Astrocyte of the cerebellum (primary cell): ENCODE data around the gene COG1.

Source experiments
- DNase-seq: peaks from one replicate; pipeline ENCODE4 v3.0.0-alpha.2; 2011; ENCODE audit warnings: low read depth
- H3K4me3 ChIP-seq: 2 replicates; pipeline ENCODE4 v1.5.1; 2011; ENCODE audit warnings: mild to moderate bottlenecking, low read depth, low read length, moderate library complexity
- in situ Hi-C: cut with HindIII; loops from 2 replicates; pipeline ENCODE4 v1.10.0; 2017; ENCODE audit warnings: low sequenced_read_pairs
- TF ChIP-seq, protein P1 (sequence below): IDR thresholded peaks from 2 replicates; pipeline ENCODE4 v1.5.1; 2012; ENCODE audit warnings: low read length, low read depth, moderate library complexity, mild to moderate bottlenecking; ENCODE audit errors: missing control alignments

The COG1 gene

DNA sequence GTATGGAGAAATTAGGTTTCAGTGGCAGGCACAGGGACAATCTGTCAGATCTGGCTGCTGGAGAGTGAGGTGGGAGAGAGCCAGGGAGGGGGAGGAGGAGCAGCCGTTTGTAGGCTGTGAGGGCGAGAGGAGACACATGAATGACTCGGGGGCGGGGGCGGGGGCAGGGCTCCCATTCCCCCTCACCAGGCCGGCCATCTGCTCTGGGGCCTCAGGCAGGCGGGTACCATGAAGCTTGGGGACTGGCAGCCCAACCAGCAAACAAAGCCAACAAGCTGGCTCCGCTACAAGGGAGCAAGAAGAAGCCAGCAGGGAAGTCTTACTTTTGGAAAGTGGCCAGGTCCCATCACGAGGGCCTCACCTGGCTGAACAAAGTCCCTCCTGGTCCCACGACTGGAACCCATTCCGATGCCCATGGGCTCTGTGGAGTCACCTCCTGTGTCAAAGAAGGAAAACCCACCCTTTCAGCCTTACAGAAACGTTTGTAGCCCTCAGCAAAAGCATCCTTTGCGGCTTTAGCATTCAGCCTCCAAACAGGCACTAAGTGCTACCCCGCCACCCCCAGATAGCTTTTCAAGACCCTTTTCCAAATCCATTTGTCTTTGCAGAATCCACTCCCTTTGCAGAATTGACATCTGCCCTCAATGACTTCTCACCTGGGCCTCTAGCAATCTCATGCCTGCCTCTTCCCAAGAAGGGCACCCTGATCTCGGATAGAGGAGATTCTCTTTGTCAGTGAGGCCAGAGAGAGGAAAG is 37.3 kb upstream of the COG1 start:
- no peak for DNase-seq
- TF ChIP-seq, protein P1, sequence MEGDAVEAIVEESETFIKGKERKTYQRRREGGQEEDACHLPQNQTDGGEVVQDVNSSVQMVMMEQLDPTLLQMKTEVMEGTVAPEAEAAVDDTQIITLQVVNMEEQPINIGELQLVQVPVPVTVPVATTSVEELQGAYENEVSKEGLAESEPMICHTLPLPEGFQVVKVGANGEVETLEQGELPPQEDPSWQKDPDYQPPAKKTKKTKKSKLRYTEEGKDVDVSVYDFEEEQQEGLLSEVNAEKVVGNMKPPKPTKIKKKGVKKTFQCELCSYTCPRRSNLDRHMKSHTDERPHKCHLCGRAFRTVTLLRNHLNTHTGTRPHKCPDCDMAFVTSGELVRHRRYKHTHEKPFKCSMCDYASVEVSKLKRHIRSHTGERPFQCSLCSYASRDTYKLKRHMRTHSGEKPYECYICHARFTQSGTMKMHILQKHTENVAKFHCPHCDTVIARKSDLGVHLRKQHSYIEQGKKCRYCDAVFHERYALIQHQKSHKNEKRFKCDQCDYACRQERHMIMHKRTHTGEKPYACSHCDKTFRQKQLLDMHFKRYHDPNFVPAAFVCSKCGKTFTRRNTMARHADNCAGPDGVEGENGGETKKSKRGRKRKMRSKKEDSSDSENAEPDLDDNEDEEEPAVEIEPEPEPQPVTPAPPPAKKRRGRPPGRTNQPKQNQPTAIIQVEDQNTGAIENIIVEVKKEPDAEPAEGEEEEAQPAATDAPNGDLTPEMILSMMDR, result no peak
- no peak overlapping the region for H3K4me3 ChIP-seq
- in situ Hi-C loops, result no loop called here

DNA sequence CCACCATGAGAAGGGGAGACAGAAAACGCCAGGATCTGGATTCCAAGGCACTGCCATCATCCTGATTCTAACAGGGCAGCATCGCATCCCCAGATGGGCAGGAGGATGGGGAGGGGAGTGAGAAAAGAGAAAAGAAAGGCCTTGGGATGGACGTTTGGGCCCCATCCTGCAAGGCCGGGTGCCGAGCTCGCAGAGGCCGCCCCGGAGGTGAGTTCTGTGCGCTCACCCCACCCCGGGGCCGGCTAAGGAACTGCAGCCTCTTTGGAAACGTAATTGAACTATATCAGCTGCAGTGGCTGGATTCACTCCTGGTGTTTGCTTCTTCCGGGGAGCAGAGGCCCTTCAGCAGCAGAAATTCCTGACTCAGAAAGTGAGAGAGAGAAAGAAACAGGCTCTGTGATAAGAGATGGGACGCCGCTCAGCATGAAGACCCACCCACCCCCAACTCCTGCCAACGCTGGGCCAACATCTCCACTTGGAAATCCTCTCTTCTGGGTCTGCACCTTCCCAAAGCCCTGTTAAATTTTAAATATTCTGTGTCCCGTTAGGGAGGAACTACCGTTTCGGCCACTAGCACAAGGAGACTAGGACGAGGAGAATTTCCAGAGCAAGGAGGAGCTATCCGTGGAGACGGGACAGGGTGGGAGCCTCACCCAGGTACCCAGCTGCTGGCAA is 36.6 kb upstream of the COG1 start:
- in situ Hi-C loops, result no loop called here
- no peak for DNase-seq
- TF ChIP-seq, protein P1, result peak; percentile 89
- no peak overlapping the region for H3K4me3 ChIP-seq

DNA sequence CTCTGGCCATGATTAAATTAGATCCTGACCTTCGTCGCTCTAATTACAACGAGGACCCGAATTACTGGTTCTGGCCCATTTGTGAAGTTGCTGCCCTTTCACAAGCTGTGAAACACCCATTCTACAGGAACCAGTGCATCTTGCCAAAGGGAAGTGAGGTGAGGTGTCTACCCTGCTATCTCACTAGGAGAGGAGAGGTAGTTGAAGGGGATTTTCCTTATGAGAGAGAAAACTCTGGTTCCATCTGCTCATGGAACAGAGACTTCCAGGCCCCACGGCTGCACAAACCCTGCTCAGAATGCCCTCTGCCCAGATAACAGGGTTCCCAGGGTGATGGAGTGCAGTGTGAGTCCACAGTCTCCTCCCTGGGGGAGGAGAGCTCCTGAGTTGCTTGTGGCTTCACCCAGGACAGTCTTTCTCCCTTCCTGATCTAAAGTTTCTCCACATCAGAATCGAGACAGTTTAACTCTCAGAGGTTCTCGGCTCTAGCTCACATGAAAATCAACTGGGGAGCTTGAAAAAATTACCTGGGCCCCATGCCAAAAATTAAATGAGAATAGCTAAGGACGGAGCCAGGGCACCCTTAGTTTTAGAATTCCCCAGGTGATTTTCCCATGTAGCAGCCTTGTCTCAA is 35.9 kb upstream of the COG1 start:
- H3K4me3 ChIP-seq, result no peak overlapping the region
- TF ChIP-seq, protein P1, result no peak
- no peak for DNase-seq
- in situ Hi-C loops, result no loop called here

DNA sequence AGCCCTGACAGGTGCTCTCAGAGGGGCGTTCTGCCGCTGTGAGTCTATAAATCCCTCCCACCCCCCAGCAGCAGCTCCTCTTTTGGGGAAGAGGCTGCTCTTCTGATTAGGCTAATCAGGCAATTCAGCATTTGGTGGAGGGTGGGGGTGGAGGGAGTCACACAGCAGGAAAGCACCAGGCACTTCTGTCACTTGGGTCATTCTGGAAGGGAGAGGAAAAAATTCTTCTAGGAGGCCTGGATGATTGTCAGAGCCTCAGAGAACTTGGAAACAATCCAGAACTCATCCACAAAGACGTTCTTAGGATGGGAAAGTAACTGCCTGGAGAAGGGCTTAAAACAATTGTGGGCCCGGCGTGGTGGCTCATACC is 35.3 kb upstream of the COG1 start:
- TF ChIP-seq, protein P1, result no peak
- H3K4me3 ChIP-seq, result no peak overlapping the region
- in situ Hi-C loops, result no loop called here
- no peak for DNase-seq

DNA sequence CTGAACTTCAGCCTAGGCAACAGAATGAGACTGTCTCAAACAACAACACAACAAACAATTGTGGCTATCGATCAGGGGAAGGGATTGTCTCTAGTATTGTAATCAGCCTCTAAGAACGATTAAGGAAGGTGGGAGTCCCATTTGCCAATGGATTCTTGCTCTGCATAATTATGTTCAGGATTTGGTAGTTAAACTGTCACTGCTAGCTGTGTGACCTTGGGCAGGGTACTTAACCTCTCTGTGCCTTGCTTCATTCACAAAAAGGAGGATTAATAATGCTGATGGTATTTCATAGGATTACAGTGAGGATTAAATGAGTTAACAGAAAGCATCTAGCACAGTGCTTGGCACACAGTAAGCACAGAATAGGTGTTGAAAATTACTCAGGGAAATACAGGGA is 34.7 kb upstream of the COG1 start:
- TF ChIP-seq, protein P1, result no peak
- DNase-seq, result no peak
- H3K4me3 ChIP-seq, result no peak overlapping the region
- in situ Hi-C loops, result no loop called here

DNA sequence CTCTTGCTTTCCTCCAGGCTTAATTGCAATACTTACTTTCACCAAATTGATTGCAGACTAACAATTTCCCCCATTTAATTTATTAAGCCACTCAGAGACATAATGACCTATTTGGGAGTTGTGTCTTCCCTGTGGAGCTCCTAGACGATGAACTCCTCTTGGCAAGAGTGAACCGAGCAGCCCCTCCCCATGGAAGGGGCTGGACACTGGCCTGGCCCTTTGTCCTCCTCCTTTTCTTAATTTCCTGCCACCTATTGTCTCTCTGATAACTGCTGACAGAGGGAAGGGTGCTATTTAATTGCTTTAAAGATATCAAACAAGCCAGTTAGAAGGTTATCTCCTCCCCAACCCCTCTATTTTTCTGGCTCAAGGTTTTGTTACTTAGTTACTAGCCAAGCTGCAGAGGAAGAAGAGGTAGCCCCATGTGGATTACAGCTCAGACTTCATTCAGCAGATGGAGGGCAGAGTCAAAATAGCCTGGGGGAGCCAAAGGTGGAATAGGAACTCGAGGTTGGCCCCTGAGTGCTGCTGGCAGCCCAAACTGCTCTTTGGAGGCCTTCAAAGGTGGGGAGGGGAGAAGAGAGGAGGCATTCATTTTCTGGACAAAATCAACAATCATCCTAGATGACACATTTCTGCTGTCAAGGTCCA is 31.8 kb upstream of the COG1 start:
- TF ChIP-seq, protein P1, result no peak
- no peak for DNase-seq
- in situ Hi-C loops, result no loop called here

More for the DNA sequence above, 31.8 kb upstream of the COG1 start:
- H3K4me3 ChIP-seq, result no peak overlapping the region
